ENCODE data around the gene TSNAX. TPM values are rescaled to one million over a fixed set of nuclear protein-coding genes. Genes with fewer than 3 reads are reported as not detected.

The TSNAX gene
- total and polyA plus RNA-seq, 2 of the 8 experiments (the other 6 are each of a cell fraction or from before 2014, with no cell fraction given) = 7.7 to 34.0 TPM

GRCh38 chr1:231557411-231557810 lies 28.9 kb downstream of the TSNAX start:
- H2BK15ac ChIP-seq (ENCODE audit: low read length) = no peak overlapping the region
- H2BK120ac ChIP-seq (replicated peaks; ENCODE audit: low read depth, low read length) = no peak overlapping the region
- no peak for DNase-seq (ENCODE audit: low read depth in 1 of 2, low spot score in 2 of 2)
- H3K23me2 ChIP-seq (ENCODE audit: low read depth, low read length) = no peaks in the 10 kb centered on the region
- no peak overlapping the region for H2BK5ac ChIP-seq (ENCODE audit: low read depth, low read length)
- no peaks in the 10 kb centered on the region for H3K27me3 ChIP-seq (replicated peaks in 1 of 4; ENCODE audit: control insufficient read depth in 3 of 4, extremely low read depth in 1 of 4, insufficient read depth in 3 of 4, low read length in 3 of 4)
- no peak overlapping the region for H2AK5ac ChIP-seq (ENCODE audit: low read depth, low read length)
- H3K18ac ChIP-seq (ENCODE audit: extremely low read depth, low read length) = no peak overlapping the region
- H2AFZ ChIP-seq (ENCODE audit: low read length) = no peak overlapping the region
- no peak overlapping the region for H2BK12ac ChIP-seq (ENCODE audit: low read depth, low read length)
- WGBS, 2 experiments (ENCODE audit: extremely low coverage in 1 of 2, insufficient coverage in 1 of 2, insufficient read length in 1 of 2, insufficient replicate concordance in 2 of 2, low coverage in 1 of 2, low lambda C conversion rate in 2 of 2, missing lambda C conversion rate in 1 of 2) = 73% methylated on average over 1 of the region's 1 CpG; no CpG with 5 or more reads in 1 of the 2 experiments
- H4K91ac ChIP-seq (replicated peaks; ENCODE audit: insufficient read length, low read length) = no peak overlapping the region
- no peaks in the 10 kb centered on the region for H3K4me1 ChIP-seq (replicated peaks in 1 of 4; ENCODE audit: control insufficient read depth in 3 of 4, insufficient read depth in 4 of 4, low read length in 3 of 4)
- H3K4ac ChIP-seq (replicated peaks; ENCODE audit: insufficient read length, low read depth, low read length) = no peak overlapping the region
- peaks cover 3% of the 10 kb centered on the region; the same call in 1 of the 2 replicates for H3K79me1 ChIP-seq (ENCODE audit: low read depth, low read length)
- no peak overlapping the region for H3K27ac ChIP-seq (ENCODE audit: low read depth, low read length)
- H4K5ac ChIP-seq (ENCODE audit: insufficient read length, low read depth, low read length) = no peak overlapping the region
- ChIA-PET CTCF (ENCODE audit: partially characterized antibody) (interaction anchor here (1.0 to 1.4 kb wide), 2 partner anchors 68 to 220 kb away, joined by 3 to 4 read pairs; partner anchors contain the start of gene EXOC8), POLR2A (ENCODE audit: partially characterized antibody) (no interaction called here)
- peaks cover 0 to 8% (median 0%) of the 10 kb centered on the region in 4 experiments; a peak in 1 of 8 replicates for H3K36me3 ChIP-seq (ENCODE audit: control insufficient read depth in 2 of 4, insufficient read depth in 4 of 4, low read length in 3 of 4)
- TF ChIP-seq SUZ12 (IDR thresholded peaks at IDR 0.05; ENCODE audit: low read length) (no peak), ATF2 (IDR thresholded peaks at IDR 0.05; ENCODE audit: low read length) (no peak), SP2 (IDR thresholded peaks at IDR 0.05; ENCODE audit: low read length) (no peak), YY1 (IDR thresholded peaks at IDR 0.05; ENCODE audit: low read depth, low read length) (no peak), TAF7 (optimal IDR thresholded peaks at IDR 0.05; ENCODE audit: borderline replicate concordance, low read depth, low read length) (no peak), GTF2F1 (IDR thresholded peaks at IDR 0.05; ENCODE audit: borderline replicate concordance, low read depth, low read length) (no peak), HDAC2 (IDR thresholded peaks at IDR 0.05; ENCODE audit: borderline replicate concordance in 1 of 2, low read depth in 2 of 2, low read length in 2 of 2) (no peak), SRF (IDR thresholded peaks at IDR 0.05; ENCODE audit: low read depth, low read length) (no peak), MAFK (IDR thresholded peaks at IDR 0.05; ENCODE audit: low read depth, low read length) (no peak), CHD1 (IDR thresholded peaks at IDR 0.05; ENCODE audit: low read depth, low read length) (no peak), RBBP5 (IDR thresholded peaks at IDR 0.05; ENCODE audit: borderline replicate concordance, low read depth, low read length) (no peak), CREB1 (IDR thresholded peaks at IDR 0.05) (no peak)
- H3K4me3 ChIP-seq (ENCODE audit: extremely low read depth in 1 of 4, insufficient read depth in 2 of 4, low read depth in 3 of 4, low read length in 4 of 4) = no peak overlapping the region
- H3K56ac ChIP-seq (replicated peaks; ENCODE audit: insufficient read length, low read depth, low read length) = no peak overlapping the region
- H3K9me3 ChIP-seq (ENCODE audit: insufficient read depth in 2 of 2, low read depth in 1 of 2, low read length in 1 of 2) = no peaks in the 10 kb centered on the region
- FAIRE-seq = no peak
- no peaks in the 10 kb centered on the region for H4K20me1 ChIP-seq (replicated peaks in 1 of 2; ENCODE audit: control insufficient read depth in 1 of 2, insufficient read depth in 2 of 2, low read length in 2 of 2)
- H3K9ac ChIP-seq (replicated peaks in 1 of 4; ENCODE audit: extremely low read depth in 1 of 4, low read depth in 3 of 4, low read length in 3 of 4) = no peak overlapping the region
- no peak overlapping the region for H3K23ac ChIP-seq (ENCODE audit: insufficient read length)
- H3K4me2 ChIP-seq (ENCODE audit: insufficient read depth in 1 of 2, low read depth in 2 of 2, low read length in 2 of 2) = no peak overlapping the region
- H2BK20ac ChIP-seq (ENCODE audit: low read length) = no peak overlapping the region
- H3K14ac ChIP-seq (ENCODE audit: insufficient read length) = no peak overlapping the region
- H3K79me2 ChIP-seq (ENCODE audit: control insufficient read depth in 1 of 2, insufficient read depth in 2 of 2, low read length in 2 of 2) = peaks cover 0 to 9% of the 10 kb centered on the region in 2 experiments; a peak in 1 of 4 replicates
- no peak overlapping the region for H4K8ac ChIP-seq (ENCODE audit: extremely low read depth, insufficient read depth, low read length)
